ENCODE measurements around the gene ERGIC1. TPM values are rescaled to one million over a fixed set of nuclear protein-coding genes. Genes with fewer than 3 reads are reported as not detected.

The ERGIC1 gene
- total and polyA plus RNA-seq, 2 of the 13 experiments (the other 11 are each of a cell fraction or from before 2014, with no cell fraction given) = 78.5 to 184 TPM

- peak; percentile 58; the same call in 1 of the 2 replicates for TF ChIP-seq GABPB1 (CRISPR knock-in tag; IDR thresholded peaks at IDR 0.05)
- TF ChIP-seq KDM2A (CRISPR knock-in tag; IDR thresholded peaks at IDR 0.05; ENCODE audit: borderline replicate concordance, low read depth) = no peak
- peak; percentile 54; the same call in 1 of the 2 replicates for TF ChIP-seq CREM (IDR thresholded peaks at IDR 0.05)
- TF ChIP-seq CREM (CRISPR knock-in tag; IDR thresholded peaks at IDR 0.05) = no peak
- no peak for TF ChIP-seq E2F1 (CRISPR knock-in tag; IDR thresholded peaks at IDR 0.05)
- TF ChIP-seq FOXP1 (IDR thresholded peaks at IDR 0.05) = 0 out of 2 replicates have a peak, but pooled peaks have one; percentile 21
- peak; percentile 74 for TF ChIP-seq FOXP1 (CRISPR knock-in tag; IDR thresholded peaks at IDR 0.05)
- 0 out of 2 replicates have a peak, but pooled peaks have one; percentile 35 for TF ChIP-seq ZGPAT (CRISPR knock-in tag; IDR thresholded peaks at IDR 0.05)
- TF ChIP-seq SAP130 (CRISPR knock-in tag; IDR thresholded peaks at IDR 0.05; ENCODE audit: low read depth) = peak; percentile 46; the same call in 1 of the 2 replicates
- peak; percentile 80; the same call in 1 of the 2 replicates for TF ChIP-seq ZBTB20 (CRISPR knock-in tag; IDR thresholded peaks at IDR 0.05; ENCODE audit: borderline replicate concordance, low read depth)
- TF ChIP-seq FIP1L1 (IDR thresholded peaks at IDR 0.05; ENCODE audit: borderline replicate concordance, insufficient read depth, low read depth, low read length) = no peak
- TF ChIP-seq TP53 (CRISPR knock-in tag; conservative IDR thresholded peaks at IDR 0.05) = no peak
- no peak for TF ChIP-seq NFIB (CRISPR knock-in tag; IDR thresholded peaks at IDR 0.05; ENCODE audit: borderline replicate concordance)
- no peak for TF ChIP-seq MTA1 (CRISPR knock-in tag; IDR thresholded peaks at IDR 0.05; ENCODE audit: borderline replicate concordance)
- TF ChIP-seq ZNF710 (CRISPR knock-in tag; IDR thresholded peaks at IDR 0.05; ENCODE audit: borderline replicate concordance) = peak; percentile 24; the same call in 1 of the 2 replicates
- TF ChIP-seq ZNF879 (CRISPR knock-in tag; IDR thresholded peaks at IDR 0.05) = no peak
These were observed 36.3 kb upstream of the ERGIC1 start (continued) for GRCh38 chr5:172797771-172798191.
